Activated CD4-positive, CD25-positive, alpha-beta regulatory T cell treated with anti-CD3 and anti-CD28 coated beads, Interleukin-2, amount 50 U/mL, for 16 hours (primary cell): ENCODE data around the gene RBM44.
"Not testable (repeated sequence)": the region's sequence is repeated elsewhere in the genome, so short reads cannot be mapped to it uniquely, and the experiment has no call there.

Experiments
- DNase-seq: peaks from one replicate; pipeline ENCODE4 v3.0.0-alpha.2; 2020; ENCODE audit warnings: low read depth, low spot score

Gene RBM44

GRCh38 chr2:237782181-237782580, 16.4 kb upstream of the RBM44 start:
- DNase-seq, result no peak

GRCh38 chr2:237783678-237784077, 14.9 kb upstream of the RBM44 start:
- not testable (repeated sequence) for DNase-seq

GRCh38 chr2:237786936-237787335, 11.6 kb upstream of the RBM44 start:
- DNase-seq, result no peak

- no peak for DNase-seq
Measured at GRCh38 chr2:237790353-237790752, 8.2 kb upstream of the RBM44 start.

GRCh38 chr2:237791977-237792727, 6.4 kb upstream of the RBM44 start:
- DNase-seq, result no peak

- no peak for DNase-seq
Measured at GRCh38 chr2:237797253-237797652, 1.3 kb upstream of the RBM44 start.

- DNase-seq, result no peak
Measured at GRCh38 chr2:237799060-237799428, 465 bp downstream of the RBM44 start.

GRCh38 chr2:237801466-237801865, 2.9 kb downstream of the RBM44 start:
- DNase-seq, result no peak

GRCh38 chr2:237806334-237806733, 7.8 kb downstream of the RBM44 start:
- DNase-seq, result no peak

GRCh38 chr2:237815637-237816036, 17.1 kb downstream of the RBM44 start:
- DNase-seq, result no peak

- DNase-seq, result no peak
Measured at GRCh38 chr2:237816531-237816930, 18.0 kb downstream of the RBM44 start.

GRCh38 chr2:237818066-237818473, 19.5 kb downstream of the RBM44 start:
- DNase-seq, result no peak

- no peak for DNase-seq
Measured at GRCh38 chr2:237819231-237819630, 20.7 kb downstream of the RBM44 start.

- no peak for DNase-seq
Measured at GRCh38 chr2:237820421-237820820, 21.8 kb downstream of the RBM44 start.

GRCh38 chr2:237823544-237823943, 25.0 kb downstream of the RBM44 start:
- DNase-seq, result no peak

- DNase-seq, result no peak
Measured at GRCh38 chr2:237824085-237824484, 25.5 kb downstream of the RBM44 start.

GRCh38 chr2:237827421-237827987, 28.9 kb downstream of the RBM44 start:
- DNase-seq, result no peak

GRCh38 chr2:237830522-237830921, 31.9 kb downstream of the RBM44 start:
- DNase-seq, result no peak

GRCh38 chr2:237833546-237833945, 35.0 kb downstream of the RBM44 start:
- DNase-seq, result no peak

- no peak for DNase-seq
Measured at GRCh38 chr2:237835372-237835771, 36.8 kb downstream of the RBM44 start.

- DNase-seq, result no peak
Measured at GRCh38 chr2:237841051-237841450, 42.5 kb downstream of the RBM44 start.

GRCh38 chr2:237848940-237849339, 50.4 kb downstream of the RBM44 start:
- DNase-seq, result not testable (repeated sequence)

- DNase-seq, result no peak
Measured at GRCh38 chr2:237854295-237854694, 55.7 kb downstream of the RBM44 start.

GRCh38 chr2:237857791-237858190, 59.2 kb downstream of the RBM44 start:
- no peak for DNase-seq
